Fibroblast of lung (primary cell): Measurements from ENCODE around the gene MICA.

Experiments used
- EZH2 ChIP-seq: IDR thresholded peaks from 2 replicates; pipeline ENCODE4 v1.5.1; 2012; ENCODE audit warnings: low read length, control low read depth, mild to moderate bottlenecking; ENCODE audit errors: missing control alignments
- TF ChIP-seq, protein P1 (sequence below), 2 donors: IDR thresholded peaks in 1 of 2; conservative IDR thresholded peaks in 1 of 2; 1 replicate in 1 of 2; 2 replicates in 1 of 2; pipeline ENCODE4 v1.5.1; 2011 to 2012; ENCODE audit warnings: low read length in 2 of 2, control low read depth in 1 of 2, inconsistent platforms in 1 of 2, low read depth in 1 of 2, mild to moderate bottlenecking in 1 of 2

DNA sequence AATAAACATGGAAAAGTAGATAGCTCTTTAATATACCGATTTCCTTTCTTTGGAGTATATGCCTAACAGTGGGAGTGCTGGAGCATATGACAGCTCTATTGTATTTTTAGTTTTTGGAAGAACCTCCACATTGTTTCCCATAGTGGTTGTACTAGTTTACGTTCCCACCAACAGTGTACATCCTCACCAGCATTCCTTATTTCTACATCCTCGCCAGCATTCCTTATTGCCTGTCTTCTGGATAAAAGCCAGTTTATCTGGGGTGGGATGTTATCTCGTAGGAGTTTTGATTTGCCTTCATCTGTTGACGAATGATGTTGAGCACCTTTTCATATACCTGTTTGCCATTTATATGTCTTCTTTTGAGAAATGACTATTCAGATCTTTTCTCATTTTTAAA, 2.6 kb downstream of the MICA start:
- TF ChIP-seq EZH2: no peak
- TF ChIP-seq, protein P1, sequence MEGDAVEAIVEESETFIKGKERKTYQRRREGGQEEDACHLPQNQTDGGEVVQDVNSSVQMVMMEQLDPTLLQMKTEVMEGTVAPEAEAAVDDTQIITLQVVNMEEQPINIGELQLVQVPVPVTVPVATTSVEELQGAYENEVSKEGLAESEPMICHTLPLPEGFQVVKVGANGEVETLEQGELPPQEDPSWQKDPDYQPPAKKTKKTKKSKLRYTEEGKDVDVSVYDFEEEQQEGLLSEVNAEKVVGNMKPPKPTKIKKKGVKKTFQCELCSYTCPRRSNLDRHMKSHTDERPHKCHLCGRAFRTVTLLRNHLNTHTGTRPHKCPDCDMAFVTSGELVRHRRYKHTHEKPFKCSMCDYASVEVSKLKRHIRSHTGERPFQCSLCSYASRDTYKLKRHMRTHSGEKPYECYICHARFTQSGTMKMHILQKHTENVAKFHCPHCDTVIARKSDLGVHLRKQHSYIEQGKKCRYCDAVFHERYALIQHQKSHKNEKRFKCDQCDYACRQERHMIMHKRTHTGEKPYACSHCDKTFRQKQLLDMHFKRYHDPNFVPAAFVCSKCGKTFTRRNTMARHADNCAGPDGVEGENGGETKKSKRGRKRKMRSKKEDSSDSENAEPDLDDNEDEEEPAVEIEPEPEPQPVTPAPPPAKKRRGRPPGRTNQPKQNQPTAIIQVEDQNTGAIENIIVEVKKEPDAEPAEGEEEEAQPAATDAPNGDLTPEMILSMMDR (conservative IDR thresholded peaks at IDR 0.05 in 1 of 2, IDR thresholded peaks at IDR 0.05 in 1 of 2; ENCODE audit: low read depth in 1 of 2, low read length in 2 of 2): no peak
